A549 (cell line): ENCODE results near the gene SETMAR. TPM values are rescaled to one million over a fixed set of nuclear protein-coding genes. Genes with fewer than 3 reads are reported as not detected.
A peak's percentile ranks its signal among the peaks of the same experiment; 100 is the strongest.

Experiments
- ATAC-seq, 2 experiments: fragments of 200-7000 bp in 1 of 2; fragments of >200 bp in 1 of 2; cut with Nextera tagmentation in 1 of 2; cut with Tn5 transposase in 1 of 2; 3 replicates each; pipeline versions ENCODE4 v1.8.0 to v1.9.1; 2018 to 2020; ENCODE audit warnings: mild to moderate bottlenecking in 1 of 2, moderate library complexity in 1 of 2
- CTCF ChIA-PET: fragments of 300-600 bp; sonication (Branson Sonifier 250); formaldehyde crosslinking; extraction: SDS; loops from one replicate; lab custom pipeline; 2021; ENCODE audit warnings: antibody characterized with exemption, inconsistent platforms; lab: Yijun Ruan, JAX
- POLR2A ChIA-PET: fragments of 350-600 bp; formaldehyde crosslinking; extraction: SDS; loops from one replicate; lab custom pipeline; 2021; ENCODE audit warnings: antibody characterized with exemption, inconsistent platforms; lab: Yijun Ruan, JAX
- DNase-seq, 2 experiments: peaks; one replicate each; pipeline versions ENCODE4 v3.0.0 to v3.0.0-alpha.2; 2011 to 2016; ENCODE audit warnings: low read depth in 1 of 2, low spot score in 1 of 2
- FAIRE-seq: peaks from 2 replicates; lab custom pipeline; 2011; peaks lifted over from hg19 to GRCh38; lab: Jason Lieb, UNC
- H3K27ac ChIP-seq, 2 experiments: fragments of >200 bp; sonication (Bioruptor Twin); formaldehyde crosslinking; 3 replicates each; pipeline ENCODE4 v1.5.1; 2016 to 2017
- H3K4me1 ChIP-seq: fragments of >200 bp; sonication (Bioruptor Twin); formaldehyde crosslinking; 3 replicates; pipeline ENCODE4 v1.6.1; 2016
- H3K4me2 ChIP-seq: fragments of >200 bp; sonication (Bioruptor Twin); formaldehyde crosslinking; 3 replicates; pipeline ENCODE4 v1.6.1; 2016
- H3K4me3 ChIP-seq: fragments of >200 bp; sonication (Bioruptor Twin); formaldehyde crosslinking; 3 replicates; pipeline ENCODE4 v1.5.1; 2016
- H3K9me3 ChIP-seq: fragments of >200 bp; sonication (Bioruptor Twin); formaldehyde crosslinking; 3 replicates; pipeline ENCODE4 v1.6.1; 2016
- BHLHE40 ChIP-seq: IDR thresholded peaks from 2 replicates; pipeline ENCODE4 v1.6.1; 2012; ENCODE audit warnings: low read depth, low read length, inconsistent platforms
- CTCF ChIP-seq: fragments of >200 bp; sonication (Bioruptor Twin); formaldehyde crosslinking; IDR thresholded peaks from 3 replicates; pipeline ENCODE4 v1.5.1; 2016
- EHMT2 ChIP-seq: fragments of 200-600 bp; sonication (generic); IDR thresholded peaks from 2 replicates; pipeline ENCODE4 v1.6.1; 2016; ENCODE audit warnings: antibody characterized with exemption, low read depth, mild to moderate bottlenecking, moderate library complexity
- FOSB ChIP-seq: fragments of 250-450 bp; sonication (Bioruptor Pico); IDR thresholded peaks from 2 replicates; pipeline ENCODE4 v1.5.0; 2020; ENCODE audit warnings: mild to moderate bottlenecking, moderate library complexity
- GATA3 ChIP-seq: IDR thresholded peaks from 2 replicates; pipeline ENCODE4 v1.6.1; 2012; ENCODE audit warnings: borderline replicate concordance
- HOXA7 ChIP-seq: fragments of 250-450 bp; sonication (Bioruptor Pico); IDR thresholded peaks from 2 replicates; pipeline ENCODE4 v1.5.0; 2020; ENCODE audit warnings: mild to moderate bottlenecking, moderate library complexity
- HOXB13 ChIP-seq: fragments of 250-450 bp; sonication (Bioruptor Pico); IDR thresholded peaks from 2 replicates; pipeline ENCODE4 v1.5.0; 2020; ENCODE audit warnings: low read depth, mild to moderate bottlenecking, moderate library complexity
- KDM5A ChIP-seq: fragments of 200-600 bp; sonication (generic); IDR thresholded peaks from 2 replicates; pipeline ENCODE4 v1.6.1; 2016; ENCODE audit warnings: antibody characterized with exemption, mild to moderate bottlenecking
- NFE2L2 ChIP-seq: fragments of 150-350 bp; conservative IDR thresholded peaks from 2 replicates; pipeline ENCODE4 v1.6.1; 2014; ENCODE audit warnings: low read length
- PHF8 ChIP-seq: fragments of 200-600 bp; sonication (generic); IDR thresholded peaks from 2 replicates; pipeline ENCODE4 v1.6.1; 2016; ENCODE audit warnings: low read depth, mild to moderate bottlenecking, antibody characterized with exemption, moderate library complexity, borderline replicate concordance
- SREBF2 ChIP-seq: fragments of 450-650 bp; IDR thresholded peaks from 2 replicates; pipeline ENCODE4 v1.6.1; 2014; ENCODE audit warnings: mild to moderate bottlenecking, moderate library complexity
- TFCP2L1 ChIP-seq: fragments of 250-450 bp; sonication (Bioruptor Pico); IDR thresholded peaks from 2 replicates; pipeline ENCODE4 v1.5.0; 2021; ENCODE audit warnings: mild to moderate bottlenecking
- ZSCAN20 ChIP-seq: fragments of 250-450 bp; sonication (Bioruptor Pico); IDR thresholded peaks from 2 replicates; pipeline ENCODE4 v1.8.0; 2022; ENCODE audit warnings: mild to moderate bottlenecking, moderate library complexity
- WGBS: methylation state at CpG from one replicate; pipeline ENCODE4 v1.1.6; 2017; ENCODE audit errors: missing lambda C conversion rate; 5-methylcytosine and 5-hydroxymethylcytosine counted together
- polyA plus RNA-seq, 4 experiments: library from polyadenylated mRNA; depleted of rRNA in 3 of 4; stranded (reverse); fragments of >200 nt; fragmentation: RNase III in 1 of 4; extraction: RNeasy Plus Mini Kit Qiagen cat#74134 plus additional on column Dnase treatment in 1 of 4; gene quantifications; 2 replicates in 3 of 4; 3 replicates in 1 of 4; pipeline ENCODE4 v1.2.3, GENCODE V29; 2011 to 2017
- TF ChIP-seq, protein P1 (sequence below): fragments of >200 bp; sonication (Bioruptor Twin); formaldehyde crosslinking; IDR thresholded peaks from 3 replicates; pipeline ENCODE4 v1.6.1; 2016
- TF ChIP-seq, protein P2 (sequence below): fragments of 250-450 bp; sonication (Bioruptor Pico); IDR thresholded peaks from 2 replicates; pipeline ENCODE4 v1.5.0; 2020; ENCODE audit warnings: low read depth, mild to moderate bottlenecking, moderate library complexity

Gene SETMAR
- polyA plus RNA-seq, 2 of the 4 experiments (the other 2 are of a cell fraction): 7.2 to 12.3 TPM

DNA sequence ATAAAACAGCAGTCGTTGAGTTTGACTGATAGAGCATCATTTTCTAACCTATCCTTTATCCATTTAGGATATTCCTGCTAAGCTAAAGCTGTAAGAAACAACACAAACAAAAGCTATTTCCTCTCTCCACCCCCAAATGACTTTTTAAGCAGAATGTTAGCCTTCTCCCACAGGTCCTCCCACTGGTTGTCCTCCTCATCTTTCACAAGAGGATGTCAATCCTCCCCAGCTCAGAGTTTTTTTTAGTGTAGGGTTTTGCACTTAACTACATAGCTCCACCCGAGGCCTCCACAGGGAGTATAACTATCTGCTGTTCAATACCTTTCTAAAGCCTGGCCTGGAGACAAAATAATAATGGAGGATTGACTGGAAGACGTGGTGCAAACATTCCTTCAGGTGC lies 7.8 kb downstream of the SETMAR start:
- Histone ChIP-seq H3K27ac (no peak overlapping the region), H3K9me3 (no peaks in the 10 kb centered on the region), H3K4me3 (no peak overlapping the region), H3K4me1 (no peaks in the 10 kb centered on the region), H3K4me2 (no peak overlapping the region)
- TF ChIP-seq, protein P1, sequence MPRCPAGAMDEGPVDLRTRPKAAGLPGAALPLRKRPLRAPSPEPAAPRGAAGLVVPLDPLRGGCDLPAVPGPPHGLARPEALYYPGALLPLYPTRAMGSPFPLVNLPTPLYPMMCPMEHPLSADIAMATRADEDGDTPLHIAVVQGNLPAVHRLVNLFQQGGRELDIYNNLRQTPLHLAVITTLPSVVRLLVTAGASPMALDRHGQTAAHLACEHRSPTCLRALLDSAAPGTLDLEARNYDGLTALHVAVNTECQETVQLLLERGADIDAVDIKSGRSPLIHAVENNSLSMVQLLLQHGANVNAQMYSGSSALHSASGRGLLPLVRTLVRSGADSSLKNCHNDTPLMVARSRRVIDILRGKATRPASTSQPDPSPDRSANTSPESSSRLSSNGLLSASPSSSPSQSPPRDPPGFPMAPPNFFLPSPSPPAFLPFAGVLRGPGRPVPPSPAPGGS: no peak
- TF ChIP-seq HOXB13 (CRISPR knock-in tag) (no peak), BHLHE40 (no peak)
- ChIA-PET POLR2A (no interaction called here), CTCF (no interaction called here)
- WGBS: 78% methylated on average over 3 of the region's 3 CpGs
- FAIRE-seq (no peak), DNase-seq (no peak), ATAC-seq (no peak)

- DNase-seq: no peak
- H3K4me3 ChIP-seq: no peak overlapping the region
- FAIRE-seq: no peak
- CTCF ChIA-PET: interaction anchor here (0.7 kb wide), 1 partner anchor 322 kb away, joined by 3 read pairs; no protein-coding TSS in a partner anchor
- TF ChIP-seq TFCP2L1 (CRISPR knock-in tag): no peak
- no peak overlapping the region for H3K27ac ChIP-seq
- POLR2A ChIA-PET: no interaction called here
- ATAC-seq: no peak
- H3K4me1 ChIP-seq: no peaks in the 10 kb centered on the region
- no peak overlapping the region for H3K4me2 ChIP-seq
- no peaks in the 10 kb centered on the region for H3K9me3 ChIP-seq
Measured at GRCh38 chr3:4311496-4311895, 8.3 kb downstream of the SETMAR start.

DNA sequence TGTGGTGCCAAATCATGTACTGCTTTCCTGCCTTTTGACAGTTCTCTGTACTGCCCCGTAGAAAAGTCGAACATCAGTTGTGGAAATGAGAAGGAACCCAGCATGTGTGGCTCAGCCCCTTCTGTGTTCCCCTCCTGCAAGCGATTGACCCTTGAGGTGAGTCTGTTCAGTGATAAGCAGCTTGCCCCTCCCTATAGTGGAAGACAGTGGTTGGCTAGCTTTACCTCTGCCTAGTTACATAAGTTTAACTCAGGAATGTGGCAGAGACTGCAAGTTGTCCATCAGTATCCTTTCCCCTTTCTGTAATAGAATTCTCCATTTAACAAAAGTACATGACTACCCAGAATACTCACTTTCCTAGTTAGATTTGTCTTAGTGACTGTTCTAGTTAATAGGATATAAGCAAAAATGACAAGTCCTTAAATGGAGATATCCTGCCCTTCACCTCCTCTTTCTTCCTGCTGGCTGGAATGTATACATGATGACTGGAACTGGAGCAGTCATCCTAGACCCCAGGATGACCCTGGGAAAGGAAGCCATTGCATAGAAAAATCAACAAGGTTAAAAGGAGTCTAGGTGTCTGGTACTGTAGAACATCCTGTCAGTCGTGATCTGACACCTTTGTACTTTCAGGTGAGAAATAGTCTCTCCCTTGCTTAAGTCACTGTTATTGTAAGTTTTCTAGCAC lies 10.6 kb downstream of the SETMAR start:
- DNase-seq (peak in 1 of 2 experiments; percentile 4), ATAC-seq (peak in 1 of 2 experiments; percentile 26; a peak in 2 of 6 replicates), FAIRE-seq (no peak)
- Histone ChIP-seq H3K4me1 (no peaks in the 10 kb centered on the region), H3K4me2 (no peak overlapping the region), H3K4me3 (no peak overlapping the region), H3K27ac (no peak overlapping the region), H3K9me3 (no peaks in the 10 kb centered on the region)
- WGBS: 83% methylated on average over 4 of the region's 4 CpGs
- ChIA-PET POLR2A (no interaction called here), CTCF (no interaction called here)
- no peak for TF ChIP-seq GATA3
- TF ChIP-seq PHF8: no peak
- no peak for TF ChIP-seq NFE2L2
- no peak for TF ChIP-seq HOXA7 (CRISPR knock-in tag)
- TF ChIP-seq, protein P2, sequence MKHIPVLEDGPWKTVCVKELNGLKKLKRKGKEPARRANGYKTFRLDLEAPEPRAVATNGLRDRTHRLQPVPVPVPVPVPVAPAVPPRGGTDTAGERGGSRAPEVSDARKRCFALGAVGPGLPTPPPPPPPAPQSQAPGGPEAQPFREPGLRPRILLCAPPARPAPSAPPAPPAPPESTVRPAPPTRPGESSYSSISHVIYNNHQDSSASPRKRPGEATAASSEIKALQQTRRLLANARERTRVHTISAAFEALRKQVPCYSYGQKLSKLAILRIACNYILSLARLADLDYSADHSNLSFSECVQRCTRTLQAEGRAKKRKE (CRISPR knock-in tag): no peak
- TF ChIP-seq, protein P1: no peak
- no peak for TF ChIP-seq KDM5A
- TF ChIP-seq FOSB (CRISPR knock-in tag): no peak
- no peak for TF ChIP-seq SREBF2
- no peak for TF ChIP-seq ZSCAN20 (CRISPR knock-in tag)

- Histone ChIP-seq H3K4me2 (no peak overlapping the region), H3K4me3 (no peak overlapping the region), H3K4me1 (no peaks in the 10 kb centered on the region), H3K9me3 (no peaks in the 10 kb centered on the region), H3K27ac (no peak overlapping the region)
- FAIRE-seq (no peak), ATAC-seq (peak in 1 of 2 experiments; percentile 66; a peak in 3 of 6 replicates), DNase-seq (peak in 1 of 2 experiments; percentile 5)
- ChIA-PET POLR2A (no interaction called here), CTCF (interaction anchor here (0.9 to 1.2 kb wide), 3 partner anchors 12 to 319 kb away, joined by 4 to 5 read pairs (median 4); no protein-coding TSS in a partner anchor)
- peak; percentile 20; the same call in 1 of the 3 replicates for TF ChIP-seq CTCF
- no peak for TF ChIP-seq EHMT2
- WGBS: 59% methylated on average over 4 of the region's 4 CpGs
Measured at GRCh38 chr3:4314688-4315087, 11.5 kb downstream of the SETMAR start.
